ENCODE data around the gene HIVEP3.

- TF ChIP-seq CTCF (IDR thresholded peaks at IDR 0.05) (no peak), POLR2A (IDR thresholded peaks at IDR 0.05) (no peak), EP300 (IDR thresholded peaks at IDR 0.05) (no peak)
Measured at GRCh38 chr1:41640141-41640751, 278.5 kb downstream of the HIVEP3 start.

All from tibial nerve (tissue), 4 donors.